Colonic mucosa (tissue), 4 donors: ENCODE data around the gene TMEM200A. TPM values are rescaled to one million over a fixed set of nuclear protein-coding genes. Genes with fewer than 3 reads are reported as not detected.

ENCODE experiments used
- DNase-seq: peaks from one replicate; pipeline ENCODE4 v3.0.0-alpha.2; 2020
- H3K27ac ChIP-seq: fragments of 200-600 bp; one replicate; pipeline ENCODE4 v1.8.0; 2021
- H3K27me3 ChIP-seq: fragments of 200-600 bp; one replicate; pipeline ENCODE4 v1.8.0; 2021
- H3K36me3 ChIP-seq: fragments of 200-600 bp; one replicate; pipeline ENCODE4 v1.8.0; 2021
- H3K4me1 ChIP-seq: fragments of 200-600 bp; one replicate; pipeline ENCODE4 v1.8.0; 2021; ENCODE audit warnings: mild to moderate bottlenecking
- H3K4me3 ChIP-seq: fragments of 200-600 bp; one replicate; pipeline ENCODE4 v1.8.0; 2021
- H3K9ac ChIP-seq, 2 donors: one replicate each; pipeline ENCODE4 v1.7.0; 2013; ENCODE audit warnings: control low read depth in 2 of 2, low read depth in 2 of 2, low read length in 2 of 2
- H3K9me3 ChIP-seq: fragments of 200-600 bp; one replicate; pipeline ENCODE4 v1.8.0; 2021
- intact Hi-C: fragments of 100-400 bp; cut with DNase I; formaldehyde crosslinking; loops from one replicate; pipeline ENCODE4 v1.14.1; 2022
- total RNA-seq, 2 donors: library from RNA; stranded (reverse); fragmentation: NEBNext Ultra II Directional in 1 of 2; extraction: Animal tissue kit (Norgen Biotek cat#: 25700) in 1 of 2; gene quantifications; one replicate each; pipeline ENCODE4 v1.2.1, GENCODE V29; 2021
- TF ChIP-seq, protein P1 (sequence below): fragments of 200-600 bp; IDR thresholded peaks from one replicate; pipeline ENCODE4 v1.8.0; 2022; ENCODE audit warnings: antibody characterized with exemption, mild to moderate bottlenecking
- donor health status: healthy.
- donor health status: DM: no; HTN: no; CAD: no.
- donor health status: DM: no; HTN: no; CAD: no.

TMEM200A gene
- total RNA-seq, 2 donors from 2014 or later = 20.4 to 51.4 TPM

GRCh38 chr6:130466052-130466747 lies 100.4 kb downstream of the TMEM200A start:
- no peaks in the 10 kb centered on the region for H3K27me3 ChIP-seq
- H3K4me1 ChIP-seq = no peaks in the 10 kb centered on the region
- no peak overlapping the region for H3K27ac ChIP-seq
- H3K9me3 ChIP-seq = no peaks in the 10 kb centered on the region
- TF ChIP-seq, protein P1, sequence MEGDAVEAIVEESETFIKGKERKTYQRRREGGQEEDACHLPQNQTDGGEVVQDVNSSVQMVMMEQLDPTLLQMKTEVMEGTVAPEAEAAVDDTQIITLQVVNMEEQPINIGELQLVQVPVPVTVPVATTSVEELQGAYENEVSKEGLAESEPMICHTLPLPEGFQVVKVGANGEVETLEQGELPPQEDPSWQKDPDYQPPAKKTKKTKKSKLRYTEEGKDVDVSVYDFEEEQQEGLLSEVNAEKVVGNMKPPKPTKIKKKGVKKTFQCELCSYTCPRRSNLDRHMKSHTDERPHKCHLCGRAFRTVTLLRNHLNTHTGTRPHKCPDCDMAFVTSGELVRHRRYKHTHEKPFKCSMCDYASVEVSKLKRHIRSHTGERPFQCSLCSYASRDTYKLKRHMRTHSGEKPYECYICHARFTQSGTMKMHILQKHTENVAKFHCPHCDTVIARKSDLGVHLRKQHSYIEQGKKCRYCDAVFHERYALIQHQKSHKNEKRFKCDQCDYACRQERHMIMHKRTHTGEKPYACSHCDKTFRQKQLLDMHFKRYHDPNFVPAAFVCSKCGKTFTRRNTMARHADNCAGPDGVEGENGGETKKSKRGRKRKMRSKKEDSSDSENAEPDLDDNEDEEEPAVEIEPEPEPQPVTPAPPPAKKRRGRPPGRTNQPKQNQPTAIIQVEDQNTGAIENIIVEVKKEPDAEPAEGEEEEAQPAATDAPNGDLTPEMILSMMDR = no peak
- H3K9ac ChIP-seq = no peak overlapping the region
- intact Hi-C loops = no loop called here
- DNase-seq = no peak
- no peaks in the 10 kb centered on the region for H3K36me3 ChIP-seq
- no peak overlapping the region for H3K4me3 ChIP-seq

DNA sequence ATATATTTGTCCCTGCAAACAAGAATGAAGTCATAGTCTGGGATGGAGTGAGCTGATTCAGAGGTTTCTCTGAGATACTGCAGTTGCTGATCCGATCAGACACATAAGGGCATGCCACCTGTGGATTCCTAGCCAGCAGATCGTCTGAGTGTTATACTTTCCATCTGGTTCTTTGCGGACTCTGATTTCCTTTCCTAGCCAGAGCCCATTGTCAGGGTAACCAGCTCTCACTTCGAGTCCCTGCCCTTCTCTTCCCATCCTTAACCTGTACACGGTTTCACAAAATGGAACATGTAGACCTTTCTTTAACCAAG lies 100.9 kb downstream of the TMEM200A start:
- H3K27me3 ChIP-seq = no peaks in the 10 kb centered on the region
- H3K27ac ChIP-seq = no peak overlapping the region
- no peak for DNase-seq
- H3K4me3 ChIP-seq = no peak overlapping the region
- intact Hi-C loops = no loop called here
- H3K36me3 ChIP-seq = no peaks in the 10 kb centered on the region
- H3K9me3 ChIP-seq = no peaks in the 10 kb centered on the region
- H3K4me1 ChIP-seq = no peaks in the 10 kb centered on the region
- H3K9ac ChIP-seq = no peak overlapping the region
- TF ChIP-seq, protein P1 = no peak

GRCh38 chr6:130467146-130468050 lies 101.6 kb downstream of the TMEM200A start:
- Histone ChIP-seq H3K4me1 (no peaks in the 10 kb centered on the region), H3K27ac (no peak overlapping the region), H3K9me3 (no peaks in the 10 kb centered on the region), H3K27me3 (no peaks in the 10 kb centered on the region), H3K4me3 (no peak overlapping the region), H3K36me3 (no peaks in the 10 kb centered on the region), H3K9ac (no peak overlapping the region)
- no peak for DNase-seq
- TF ChIP-seq, protein P1 = no peak
- intact Hi-C loops = no loop called here

- intact Hi-C loops = no loop called here
- H3K9ac ChIP-seq = no peak overlapping the region
- no peaks in the 10 kb centered on the region for H3K27me3 ChIP-seq
- TF ChIP-seq, protein P1 = no peak
- H3K4me1 ChIP-seq = no peaks in the 10 kb centered on the region
- H3K4me3 ChIP-seq = no peak overlapping the region
- no peaks in the 10 kb centered on the region for H3K9me3 ChIP-seq
- DNase-seq = no peak
- H3K36me3 ChIP-seq = no peaks in the 10 kb centered on the region
- no peak overlapping the region for H3K27ac ChIP-seq
Measured at GRCh38 chr6:130470766-130471165, 104.9 kb downstream of the TMEM200A start.

DNA sequence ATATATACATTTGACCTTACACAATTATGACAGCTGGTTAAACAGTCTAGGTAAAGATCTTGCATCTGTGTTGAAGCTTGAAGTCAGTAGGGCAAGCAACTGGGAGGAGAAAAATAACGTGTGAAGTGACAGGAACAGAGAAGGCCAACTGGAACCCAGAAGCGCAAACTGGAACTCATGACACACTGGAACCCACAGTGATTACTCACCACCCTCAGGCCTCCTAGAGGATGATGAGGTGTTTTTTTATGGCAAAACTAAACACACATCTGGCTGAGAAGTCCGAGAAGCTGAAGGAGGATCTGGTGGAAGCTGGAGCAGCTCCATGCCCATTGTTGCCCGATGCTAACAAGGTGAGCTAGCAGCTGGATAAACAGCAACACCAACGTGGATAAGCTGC lies 108.1 kb downstream of the TMEM200A start:
- Histone ChIP-seq H3K27me3 (no peaks in the 10 kb centered on the region), H3K9me3 (no peaks in the 10 kb centered on the region), H3K36me3 (no peaks in the 10 kb centered on the region), H3K27ac (no peak overlapping the region), H3K4me3 (no peak overlapping the region), H3K4me1 (no peaks in the 10 kb centered on the region), H3K9ac (no peak overlapping the region)
- TF ChIP-seq, protein P1 = no peak
- no peak for DNase-seq
- intact Hi-C loops = no loop called here
